GM10248 (cell line): ENCODE data around the gene DHPS.

Experiments
- CTCF ChIA-PET: fragments of 300-600 bp; sonication (Branson Sonifier 250); formaldehyde crosslinking; extraction: SDS; loops from one replicate; lab custom pipeline; 2021; ENCODE audit warnings: antibody characterized with exemption; lab: Yijun Ruan, JAX
- POLR2A ChIA-PET: fragments of 350-650 bp; sonication (Branson Sonifier 250); formaldehyde crosslinking; extraction: SDS; loops from one replicate; lab custom pipeline; 2020; ENCODE audit warnings: antibody characterized with exemption; lab: Yijun Ruan, JAX
- DNase-seq: peaks from one replicate; pipeline ENCODE4 v3.0.0; 2012; ENCODE audit errors: extremely low spot score
- CTCF ChIP-seq: IDR thresholded peaks from 2 replicates; pipeline ENCODE4 v1.5.1; 2012; ENCODE audit warnings: mild to moderate bottlenecking, low read depth; ENCODE audit errors: extremely low read depth, missing control alignments, control extremely low read depth

The DHPS gene

GRCh38 chr19:12669270-12670158, 12.2 kb downstream of the DHPS start:
- DNase-seq: peak; percentile 84
- TF ChIP-seq CTCF: no peak
- CTCF ChIA-PET: interaction anchor here (0.6 to 7.4 kb wide), 8 partner anchors 8 to 127 kb away, joined by 3 to 93 read pairs (median 4); no protein-coding TSS in a partner anchor
- POLR2A ChIA-PET: interaction anchor here (0.5 to 1.3 kb wide), 3 partner anchors 10 to 200 kb away, joined by 4 to 8 read pairs (median 4); no protein-coding TSS in a partner anchor

- no peak for TF ChIP-seq CTCF
- no peak for DNase-seq
- ChIA-PET POLR2A (interaction anchor here (1.3 kb wide), 1 partner anchor 29 kb away, joined by 4 read pairs; no protein-coding TSS in a partner anchor), CTCF (interaction anchor here (0.6 to 7.4 kb wide), 7 partner anchors 9 to 127 kb away, joined by 3 to 93 read pairs (median 4); no protein-coding TSS in a partner anchor)
These were observed 12.8 kb downstream of the DHPS start for GRCh38 chr19:12668932-12669269.

- CTCF ChIA-PET: interaction anchor here (1.3 to 7.4 kb wide), 4 partner anchors 10 to 128 kb away, joined by 3 to 93 read pairs (median 4); no protein-coding TSS in a partner anchor
- DNase-seq: no peak
These were observed 13.3 kb downstream of the DHPS start for GRCh38 chr19:12668346-12668745.

GRCh38 chr19:12667731-12668302, 13.9 kb downstream of the DHPS start:
- POLR2A ChIA-PET: no interaction called here
- DNase-seq: no peak
- no peak for TF ChIP-seq CTCF

More at GRCh38 chr19:12668346-12668745, 13.3 kb downstream of the DHPS start:
- POLR2A ChIA-PET: interaction anchor here (1.3 kb wide), 1 partner anchor 28 kb away, joined by 4 read pairs; no protein-coding TSS in a partner anchor
- no peak for TF ChIP-seq CTCF

GRCh38 chr19:12666265-12667048, 15.2 kb downstream of the DHPS start, which contains the start of the genes MAN2B1 and WDR83:
TSS of gene MAN2B1 (minus strand) at chr19:12666742. CDS start at chr19:12666701, 41 bp downstream.
TSS of gene WDR83 (plus strand) at chr19:12666807. CDS start at chr19:12669791, 2,984 bp downstream.
- CTCF ChIA-PET: interaction anchor here (0.9 to 2.1 kb wide), 7 partner anchors 10 to 703 kb away, joined by 3 to 16 read pairs (median 3); partner anchors contain the start of gene DHPS
- POLR2A ChIA-PET: interaction anchor here (0.6 to 1.0 kb wide), 4 partner anchors 12 to 1085 kb away, joined by 3 to 6 read pairs (median 4); partner anchors contain the start of gene JUNB
- TF ChIP-seq CTCF: no peak
- peak; percentile 94 for DNase-seq

More at GRCh38 chr19:12667731-12668302, 13.9 kb downstream of the DHPS start:
- CTCF ChIA-PET: interaction anchor here (1.2 to 7.4 kb wide), 4 partner anchors 10 to 106 kb away, joined by 3 to 93 read pairs (median 4); partner anchors contain the start of gene DHPS
